ENCODE data around the gene FGF14.

FGF14 gene

GRCh38 chr13:102277286-102277685, 124.6 kb downstream of the FGF14 start:
- H3K27me3 ChIP-seq (ENCODE audit: insufficient read depth, low read length, poor library complexity) = no peaks in the 10 kb centered on the region
- H3K18ac ChIP-seq (ENCODE audit: low read length) = no peak overlapping the region
- H3K79me2 ChIP-seq (ENCODE audit: control insufficient read depth, insufficient read depth, low read length) = no peaks in the 10 kb centered on the region
- no peak overlapping the region for H4K5ac ChIP-seq (ENCODE audit: low read length)
- H4K8ac ChIP-seq (ENCODE audit: low read depth, low read length) = no peak overlapping the region
- DNase-seq = no peak
- WGBS (ENCODE audit: extremely low coverage, insufficient coverage, low lambda C conversion rate) = no CpG with 5 or more reads among the region's 4 CpGs
- no peak overlapping the region for H2AK5ac ChIP-seq (ENCODE audit: low read length)
- H2BK120ac ChIP-seq (ENCODE audit: low read depth, low read length) = no peak overlapping the region
- no peak overlapping the region for H3K27ac ChIP-seq (ENCODE audit: low read depth, low read length)
- H3K36me3 ChIP-seq (ENCODE audit: control insufficient read depth, insufficient read depth, low read length) = no peaks in the 10 kb centered on the region
- H3K4ac ChIP-seq (ENCODE audit: low read depth, low read length) = no peak overlapping the region
- no peak overlapping the region for H3K23ac ChIP-seq (ENCODE audit: low read length)
- H3K56ac ChIP-seq (ENCODE audit: low read length) = no peak overlapping the region
- no peak overlapping the region for H2BK15ac ChIP-seq (replicated peaks; ENCODE audit: low read depth)
- H3K9ac ChIP-seq (ENCODE audit: low read length) = no peak overlapping the region
- no peak overlapping the region for H2BK5ac ChIP-seq (ENCODE audit: low read length)
- no peaks in the 10 kb centered on the region for H3K4me1 ChIP-seq (ENCODE audit: control insufficient read depth, low read depth, low read length)
- H3K4me3 ChIP-seq (ENCODE audit: low read length) = no peak overlapping the region
- no peaks in the 10 kb centered on the region for H3K79me1 ChIP-seq (ENCODE audit: low read length)
- no peak overlapping the region for H3K4me2 ChIP-seq (ENCODE audit: low read length)

- Histone ChIP-seq H3K9ac (ENCODE audit: low read length) (no peak overlapping the region), H2BK15ac (replicated peaks; ENCODE audit: low read depth) (no peak overlapping the region), H3K56ac (ENCODE audit: low read length) (no peak overlapping the region), H4K5ac (ENCODE audit: low read length) (no peak overlapping the region), H3K4ac (ENCODE audit: low read depth, low read length) (no peak overlapping the region), H3K4me1 (ENCODE audit: control insufficient read depth, low read depth, low read length) (no peaks in the 10 kb centered on the region), H3K18ac (ENCODE audit: low read length) (no peak overlapping the region), H3K23ac (ENCODE audit: low read length) (no peak overlapping the region), H3K79me2 (ENCODE audit: control insufficient read depth, insufficient read depth, low read length) (no peaks in the 10 kb centered on the region), H3K4me3 (ENCODE audit: low read length) (no peak overlapping the region), H3K4me2 (ENCODE audit: low read length) (no peak overlapping the region), H2AK5ac (ENCODE audit: low read length) (no peak overlapping the region), H3K27me3 (ENCODE audit: insufficient read depth, low read length, poor library complexity) (no peaks in the 10 kb centered on the region), H3K27ac (ENCODE audit: low read depth, low read length) (no peak overlapping the region), H3K36me3 (ENCODE audit: control insufficient read depth, insufficient read depth, low read length) (no peaks in the 10 kb centered on the region), H2BK5ac (ENCODE audit: low read length) (no peak overlapping the region), H2BK120ac (ENCODE audit: low read depth, low read length) (no peak overlapping the region), H3K79me1 (ENCODE audit: low read length) (no peaks in the 10 kb centered on the region), H4K8ac (ENCODE audit: low read depth, low read length) (no peak overlapping the region)
- WGBS (ENCODE audit: extremely low coverage, insufficient coverage, low lambda C conversion rate) = no CpG with 5 or more reads among the region's 1 CpG
- no peak for DNase-seq
Measured at GRCh38 chr13:102276404-102276803, 125.4 kb downstream of the FGF14 start.

DNA sequence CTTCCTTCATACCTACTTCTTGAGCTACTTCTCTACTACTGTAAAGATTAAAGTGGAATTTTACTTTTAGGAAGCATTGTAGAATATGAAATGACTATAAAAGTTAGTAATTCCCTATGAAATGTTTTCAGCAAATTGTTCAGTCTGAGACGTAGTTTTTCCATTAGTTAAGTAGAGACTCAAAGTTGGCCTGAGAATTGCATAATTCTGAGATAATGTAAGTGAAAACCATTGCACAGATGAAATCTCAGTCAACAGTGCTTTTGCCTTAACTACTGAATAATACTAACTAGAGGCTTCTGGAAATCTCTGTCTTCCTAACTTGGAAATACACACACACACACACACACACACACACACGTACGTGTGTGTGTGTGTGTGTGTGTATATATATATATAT, 125.9 kb downstream of the FGF14 start:
- Histone ChIP-seq H3K23ac (ENCODE audit: low read length) (no peak overlapping the region), H3K79me2 (ENCODE audit: control insufficient read depth, insufficient read depth, low read length) (no peaks in the 10 kb centered on the region), H2BK15ac (replicated peaks; ENCODE audit: low read depth) (no peak overlapping the region), H2AK5ac (ENCODE audit: low read length) (no peak overlapping the region), H3K79me1 (ENCODE audit: low read length) (no peaks in the 10 kb centered on the region), H2BK5ac (ENCODE audit: low read length) (no peak overlapping the region), H4K8ac (ENCODE audit: low read depth, low read length) (no peak overlapping the region), H3K18ac (ENCODE audit: low read length) (no peak overlapping the region), H3K4me2 (ENCODE audit: low read length) (no peak overlapping the region), H3K36me3 (ENCODE audit: control insufficient read depth, insufficient read depth, low read length) (no peaks in the 10 kb centered on the region), H3K4ac (ENCODE audit: low read depth, low read length) (no peak overlapping the region), H2BK120ac (ENCODE audit: low read depth, low read length) (no peak overlapping the region), H3K27ac (ENCODE audit: low read depth, low read length) (no peak overlapping the region), H3K27me3 (ENCODE audit: insufficient read depth, low read length, poor library complexity) (no peaks in the 10 kb centered on the region), H3K56ac (ENCODE audit: low read length) (no peak overlapping the region), H4K5ac (ENCODE audit: low read length) (no peak overlapping the region), H3K4me1 (ENCODE audit: control insufficient read depth, low read depth, low read length) (no peaks in the 10 kb centered on the region), H3K4me3 (ENCODE audit: low read length) (no peak overlapping the region), H3K9ac (ENCODE audit: low read length) (no peak overlapping the region)
- no peak for DNase-seq
- no CpG with 5 or more reads among the region's 3 CpGs for WGBS (ENCODE audit: extremely low coverage, insufficient coverage, low lambda C conversion rate)

- Histone ChIP-seq H4K5ac (ENCODE audit: low read length) (no peak overlapping the region), H3K27ac (ENCODE audit: low read depth, low read length) (no peak overlapping the region), H3K56ac (ENCODE audit: low read length) (no peak overlapping the region), H2BK15ac (replicated peaks; ENCODE audit: low read depth) (no peak overlapping the region), H3K79me1 (ENCODE audit: low read length) (no peaks in the 10 kb centered on the region), H3K18ac (ENCODE audit: low read length) (no peak overlapping the region), H2BK120ac (ENCODE audit: low read depth, low read length) (no peak overlapping the region), H3K79me2 (ENCODE audit: control insufficient read depth, insufficient read depth, low read length) (no peaks in the 10 kb centered on the region), H3K4me2 (ENCODE audit: low read length) (no peak overlapping the region), H3K27me3 (ENCODE audit: insufficient read depth, low read length, poor library complexity) (no peaks in the 10 kb centered on the region), H3K36me3 (ENCODE audit: control insufficient read depth, insufficient read depth, low read length) (no peaks in the 10 kb centered on the region), H4K8ac (ENCODE audit: low read depth, low read length) (no peak overlapping the region), H3K4ac (ENCODE audit: low read depth, low read length) (no peak overlapping the region), H3K23ac (ENCODE audit: low read length) (no peak overlapping the region), H3K4me1 (ENCODE audit: control insufficient read depth, low read depth, low read length) (no peaks in the 10 kb centered on the region), H2BK5ac (ENCODE audit: low read length) (no peak overlapping the region), H3K4me3 (ENCODE audit: low read length) (no peak overlapping the region), H2AK5ac (ENCODE audit: low read length) (no peak overlapping the region), H3K9ac (ENCODE audit: low read length) (no peak overlapping the region)
- WGBS (ENCODE audit: extremely low coverage, insufficient coverage, low lambda C conversion rate) = no CpG with 5 or more reads among the region's 7 CpGs
- DNase-seq = no peak
Measured at GRCh38 chr13:102273111-102273510, 128.7 kb downstream of the FGF14 start.

GRCh38 chr13:102267191-102267590, 134.7 kb downstream of the FGF14 start:
- WGBS (ENCODE audit: extremely low coverage, insufficient coverage, low lambda C conversion rate) = no CpG with 5 or more reads among the region's 1 CpG
- no peak overlapping the region for H3K4me3 ChIP-seq (ENCODE audit: low read length)
- H3K56ac ChIP-seq (ENCODE audit: low read length) = no peak overlapping the region
- no peak for DNase-seq
- no peak overlapping the region for H4K5ac ChIP-seq (ENCODE audit: low read length)
- no peaks in the 10 kb centered on the region for H3K79me2 ChIP-seq (ENCODE audit: control insufficient read depth, insufficient read depth, low read length)
- no peaks in the 10 kb centered on the region for H3K79me1 ChIP-seq (ENCODE audit: low read length)
- no peak overlapping the region for H2BK5ac ChIP-seq (ENCODE audit: low read length)
- H3K4me2 ChIP-seq (ENCODE audit: low read length) = no peak overlapping the region
- H3K36me3 ChIP-seq (ENCODE audit: control insufficient read depth, insufficient read depth, low read length) = no peaks in the 10 kb centered on the region
- no peak overlapping the region for H3K23ac ChIP-seq (ENCODE audit: low read length)
- no peak overlapping the region for H3K27ac ChIP-seq (ENCODE audit: low read depth, low read length)
- no peak overlapping the region for H2BK15ac ChIP-seq (replicated peaks; ENCODE audit: low read depth)
- no peak overlapping the region for H2AK5ac ChIP-seq (ENCODE audit: low read length)
- H3K4me1 ChIP-seq (ENCODE audit: control insufficient read depth, low read depth, low read length) = no peaks in the 10 kb centered on the region
- no peaks in the 10 kb centered on the region for H3K27me3 ChIP-seq (ENCODE audit: insufficient read depth, low read length, poor library complexity)
- no peak overlapping the region for H3K18ac ChIP-seq (ENCODE audit: low read length)
- H2BK120ac ChIP-seq (ENCODE audit: low read depth, low read length) = no peak overlapping the region
- no peak overlapping the region for H3K9ac ChIP-seq (ENCODE audit: low read length)
- H3K4ac ChIP-seq (ENCODE audit: low read depth, low read length) = no peak overlapping the region
- no peak overlapping the region for H4K8ac ChIP-seq (ENCODE audit: low read depth, low read length)

DNA sequence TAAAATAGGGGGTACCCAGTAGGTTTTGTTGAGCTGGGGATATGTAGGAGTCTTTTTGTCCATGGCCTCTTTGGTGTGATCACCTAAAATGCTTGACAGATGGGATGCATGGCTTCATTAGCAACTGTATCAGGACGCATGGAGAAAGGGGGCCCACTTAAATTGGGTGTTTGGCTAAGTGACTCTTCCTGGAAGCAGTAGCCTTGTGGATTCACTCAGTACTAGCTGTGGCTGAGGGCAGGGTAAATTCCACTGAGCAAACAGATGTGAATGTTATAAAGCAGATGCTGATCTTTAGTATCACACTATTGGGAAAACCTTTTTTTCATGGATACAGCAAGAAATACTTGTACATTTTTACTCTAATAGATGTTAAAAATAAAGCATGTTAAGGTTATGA, 140.0 kb downstream of the FGF14 start:
- Histone ChIP-seq H3K56ac (ENCODE audit: low read length) (no peak overlapping the region), H4K5ac (ENCODE audit: low read length) (no peak overlapping the region), H2BK15ac (replicated peaks; ENCODE audit: low read depth) (no peak overlapping the region), H3K23ac (ENCODE audit: low read length) (no peak overlapping the region), H4K8ac (ENCODE audit: low read depth, low read length) (no peak overlapping the region), H3K27me3 (ENCODE audit: insufficient read depth, low read length, poor library complexity) (no peaks in the 10 kb centered on the region), H3K79me2 (ENCODE audit: control insufficient read depth, insufficient read depth, low read length) (no peaks in the 10 kb centered on the region), H3K36me3 (ENCODE audit: control insufficient read depth, insufficient read depth, low read length) (no peaks in the 10 kb centered on the region), H3K18ac (ENCODE audit: low read length) (no peak overlapping the region), H2AK5ac (ENCODE audit: low read length) (no peak overlapping the region), H3K4me1 (ENCODE audit: control insufficient read depth, low read depth, low read length) (peaks cover 2% of the 10 kb centered on the region), H2BK120ac (ENCODE audit: low read depth, low read length) (no peak overlapping the region), H3K4me3 (ENCODE audit: low read length) (no peak overlapping the region), H2BK5ac (ENCODE audit: low read length) (no peak overlapping the region), H3K9ac (ENCODE audit: low read length) (no peak overlapping the region), H3K79me1 (ENCODE audit: low read length) (no peaks in the 10 kb centered on the region), H3K27ac (ENCODE audit: low read depth, low read length) (no peak overlapping the region), H3K4me2 (ENCODE audit: low read length) (no peak overlapping the region), H3K4ac (ENCODE audit: low read depth, low read length) (no peak overlapping the region)
- no CpG with 5 or more reads among the region's 1 CpG for WGBS (ENCODE audit: extremely low coverage, insufficient coverage, low lambda C conversion rate)
- no peak for DNase-seq
